GM21723 (cell line): ENCODE measurements around the gene ATP2B1.

Experiments used
- ATAC-seq: cut with Tn5 transposase; IDR thresholded peaks from one replicate; pipeline ENCODE4 v1.9.1; 2021; ENCODE audit warnings: mild to moderate bottlenecking, moderate library complexity; ENCODE audit not compliant: unreplicated experiment

ATP2B1 gene

DNA sequence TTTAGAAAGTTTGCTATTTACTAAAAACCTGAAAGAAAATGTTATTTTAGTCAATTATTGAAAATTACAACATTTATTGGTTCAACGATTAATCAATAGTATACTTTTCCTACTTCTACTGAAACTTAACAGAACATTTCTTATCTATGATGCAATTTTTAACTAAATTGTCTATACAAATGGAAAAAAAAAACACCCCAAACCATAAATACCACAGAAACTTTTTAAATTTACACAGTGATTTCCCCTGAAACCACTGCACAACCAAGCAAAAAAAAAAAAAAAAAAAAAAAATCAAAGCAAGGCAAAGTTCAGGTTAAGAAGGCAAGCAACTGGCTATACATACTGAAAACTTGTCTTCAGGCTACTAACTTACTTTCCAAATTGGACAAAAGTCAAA lies 110.9 kb downstream of the ATP2B1 start:
- ATAC-seq: peak; percentile 75

DNA sequence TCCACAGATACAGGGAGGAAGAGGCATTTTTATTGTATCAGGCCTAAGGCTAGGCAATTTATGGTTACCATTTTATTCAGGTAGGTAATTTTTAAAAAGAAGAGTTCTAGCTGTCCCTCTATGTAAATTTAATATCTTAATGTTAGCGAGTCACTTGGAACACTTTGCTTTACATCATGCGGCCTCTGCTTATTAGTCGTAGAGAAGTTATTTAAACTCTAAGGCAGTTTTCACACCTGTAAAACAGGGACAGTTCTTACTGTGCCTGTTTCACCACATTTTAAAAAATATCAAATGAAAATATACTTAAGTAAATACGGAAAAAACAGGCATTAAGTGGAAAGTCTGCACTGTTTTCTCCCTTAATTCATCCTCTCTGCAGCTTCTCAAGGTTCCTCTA lies 111.4 kb downstream of the ATP2B1 start:
- ATAC-seq: no peak

DNA sequence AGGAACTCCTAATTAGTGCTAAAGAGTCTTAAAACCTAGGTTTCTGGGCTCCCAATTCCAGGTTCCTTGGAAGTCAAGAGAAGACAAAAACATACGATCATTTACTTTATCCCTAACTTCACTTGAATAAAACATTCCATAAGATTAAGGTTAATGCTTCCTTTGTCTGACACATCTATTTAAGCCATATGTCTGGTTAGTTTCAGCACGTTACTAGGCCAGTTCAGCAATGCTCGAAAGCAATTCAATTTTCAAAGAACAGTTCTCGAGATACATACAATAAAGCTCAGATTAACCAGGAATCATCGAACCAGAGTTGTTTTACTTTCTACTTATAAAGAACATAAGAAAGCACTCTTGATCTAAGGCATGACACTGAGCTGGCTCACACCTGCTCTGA lies 114.8 kb downstream of the ATP2B1 start:
- no peak for ATAC-seq

DNA sequence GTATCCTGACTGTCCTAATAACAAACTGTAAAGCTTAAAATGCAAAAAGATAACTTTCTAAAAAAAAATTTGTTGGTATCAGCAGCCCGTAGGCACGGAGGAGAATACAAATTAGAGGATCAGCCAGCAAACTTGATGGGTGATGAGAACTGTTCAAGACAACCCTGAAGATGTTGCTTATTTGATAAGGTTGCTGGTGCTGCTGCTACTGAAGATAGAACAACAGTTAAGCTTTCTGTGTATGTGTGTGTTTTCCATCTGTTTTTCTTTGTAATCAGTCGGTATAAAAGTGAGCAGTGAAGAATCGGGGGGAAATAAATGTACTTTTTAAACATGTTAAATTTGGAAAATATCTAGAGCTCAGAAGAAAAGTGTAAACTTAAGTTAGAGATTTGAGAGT lies 115.4 kb downstream of the ATP2B1 start:
- ATAC-seq: no peak

DNA sequence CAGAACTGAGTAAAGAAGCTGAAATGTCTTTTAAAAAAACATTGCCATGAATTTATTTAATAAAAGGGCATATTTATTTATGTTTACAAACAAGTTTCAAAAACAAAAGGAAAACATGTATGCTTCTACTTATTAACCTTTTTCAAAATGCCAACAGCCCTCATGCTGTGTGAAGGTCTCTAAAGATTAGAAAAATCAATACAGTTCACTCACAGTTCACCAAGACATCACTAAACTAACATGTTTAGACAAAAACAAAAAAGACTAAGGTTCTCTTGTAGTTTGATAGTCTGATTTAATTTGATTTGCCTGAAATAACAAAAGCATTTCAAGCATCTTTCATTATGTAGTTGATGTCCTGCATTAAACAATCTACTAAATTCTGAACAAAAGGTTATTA lies 118.9 kb downstream of the ATP2B1 start:
- no peak for ATAC-seq

DNA sequence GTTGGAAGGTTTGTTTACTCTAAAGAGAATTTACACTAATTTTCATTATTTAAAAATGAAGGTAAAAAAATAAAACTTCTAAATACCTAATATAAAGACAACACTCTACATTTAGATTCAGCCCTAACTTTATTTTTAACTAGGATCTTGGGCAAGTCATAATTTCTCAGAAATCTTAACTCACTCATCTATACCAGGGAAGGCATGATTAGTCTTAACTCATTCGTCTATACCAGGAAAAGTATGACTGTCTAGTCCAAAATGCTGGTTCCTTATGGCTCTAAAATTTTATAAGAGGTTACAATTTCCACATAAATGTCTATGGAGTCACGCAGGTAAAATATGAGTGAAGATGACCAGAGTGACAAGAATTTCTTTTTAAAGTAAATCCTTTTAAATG lies 130.1 kb downstream of the ATP2B1 start:
- no peak for ATAC-seq

DNA sequence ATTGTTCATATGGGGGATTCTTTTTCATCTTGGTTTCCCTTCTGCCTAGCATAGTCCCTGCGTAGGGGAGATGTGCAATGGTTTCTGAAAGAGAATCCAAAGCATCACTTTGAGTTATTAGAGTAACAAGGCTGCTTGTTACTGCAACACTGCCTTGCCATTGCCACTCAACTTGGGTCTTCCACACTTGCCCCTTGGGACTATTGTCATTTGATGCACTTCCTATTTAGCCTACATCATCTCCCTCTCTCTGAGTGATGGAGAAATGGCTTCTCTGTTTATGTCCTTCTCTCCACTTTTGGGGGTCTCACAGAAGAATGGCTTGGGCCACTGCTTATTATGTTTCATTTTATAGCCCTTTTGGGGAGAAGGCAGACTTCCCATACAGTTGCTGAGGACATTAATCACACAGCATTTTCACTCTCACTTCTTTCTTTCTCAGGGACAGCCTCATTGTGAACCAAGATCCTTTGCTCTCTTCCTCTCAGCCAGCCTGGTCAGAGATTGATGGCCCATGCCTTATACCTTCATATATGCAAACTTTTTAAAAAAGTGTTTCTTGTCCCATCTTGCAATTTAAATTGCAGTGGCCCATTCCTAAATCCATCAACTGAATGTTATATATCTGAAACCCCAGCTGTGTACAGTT lies 131.9 kb downstream of the ATP2B1 start:
- ATAC-seq: no peak

DNA sequence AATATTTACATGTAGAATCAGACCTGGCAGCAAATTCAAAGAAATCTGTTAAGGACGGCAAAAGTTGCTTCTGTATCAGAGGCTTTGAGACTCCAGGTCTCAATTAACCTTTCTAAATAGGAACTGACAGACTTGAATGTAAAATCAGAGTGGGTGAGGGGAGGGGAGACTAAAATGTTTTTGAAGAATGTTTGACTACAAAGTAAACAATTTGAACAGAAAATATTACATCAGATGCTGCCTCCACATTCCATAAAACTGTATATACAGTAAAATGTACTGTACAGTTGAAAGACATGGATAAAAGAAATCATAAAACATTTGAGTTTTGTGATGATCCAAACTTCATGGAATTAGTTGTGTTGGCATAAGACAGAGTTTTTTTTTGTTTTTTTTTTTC lies 133.3 kb downstream of the ATP2B1 start:
- no peak for ATAC-seq

DNA sequence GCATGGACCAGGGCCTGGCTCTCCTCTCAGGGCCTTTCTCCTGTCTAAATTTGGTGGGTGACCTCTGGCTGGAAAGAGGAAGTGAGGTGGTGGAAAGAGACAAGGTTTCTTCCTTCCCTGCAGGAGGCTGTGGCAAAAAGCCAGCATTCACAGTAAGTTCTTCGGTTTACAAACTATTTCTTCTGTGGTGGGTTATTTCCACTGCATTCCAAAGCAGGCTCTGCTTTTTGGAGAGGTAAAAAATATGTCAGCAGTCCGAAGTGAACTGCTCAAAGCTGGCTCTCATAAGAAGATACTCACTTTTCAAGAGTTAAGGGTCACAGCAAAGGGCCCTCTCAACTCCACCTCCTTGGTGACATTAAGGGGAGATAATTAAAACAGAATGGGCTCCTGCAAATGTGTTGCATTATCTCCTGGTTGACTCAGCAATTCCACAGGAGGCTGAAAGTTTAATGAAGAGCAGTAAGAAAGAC lies 133.9 kb downstream of the ATP2B1 start:
- ATAC-seq: no peak

DNA sequence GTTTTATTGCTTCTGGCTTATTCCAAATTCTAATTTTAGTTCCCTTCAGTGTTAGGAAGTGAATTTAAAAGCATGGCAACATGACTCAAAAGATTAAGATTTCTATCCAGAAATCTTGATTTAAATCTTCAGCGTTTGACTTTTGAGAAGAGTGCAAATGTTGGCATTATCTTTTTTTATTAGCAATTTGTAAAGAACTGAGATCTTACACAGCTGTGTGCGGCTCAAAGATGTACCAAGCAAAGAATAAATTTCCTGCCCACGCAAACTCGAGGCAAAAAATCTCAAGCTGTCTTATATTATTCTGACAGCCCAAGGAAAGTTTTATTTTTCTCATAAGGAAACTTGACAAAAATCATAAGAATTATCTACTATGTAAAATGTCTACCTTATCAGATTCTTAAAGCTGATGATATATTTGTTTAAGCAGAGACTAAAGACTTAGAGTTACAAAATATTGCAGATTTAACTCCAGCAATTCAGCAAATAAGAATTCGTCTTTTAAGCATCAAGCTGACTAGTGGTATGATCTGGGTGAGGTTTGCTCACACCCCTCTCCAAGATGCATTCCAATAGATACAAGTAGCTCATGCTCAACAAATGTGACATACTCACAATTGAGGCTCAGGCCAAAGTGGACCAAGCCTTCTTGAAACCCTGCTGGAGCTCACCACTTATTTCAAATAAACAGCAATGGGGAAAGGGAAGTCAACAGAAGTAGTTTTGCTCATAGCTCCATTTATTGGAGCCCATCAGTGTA lies 135.4 kb downstream of the ATP2B1 start:
- no peak for ATAC-seq

DNA sequence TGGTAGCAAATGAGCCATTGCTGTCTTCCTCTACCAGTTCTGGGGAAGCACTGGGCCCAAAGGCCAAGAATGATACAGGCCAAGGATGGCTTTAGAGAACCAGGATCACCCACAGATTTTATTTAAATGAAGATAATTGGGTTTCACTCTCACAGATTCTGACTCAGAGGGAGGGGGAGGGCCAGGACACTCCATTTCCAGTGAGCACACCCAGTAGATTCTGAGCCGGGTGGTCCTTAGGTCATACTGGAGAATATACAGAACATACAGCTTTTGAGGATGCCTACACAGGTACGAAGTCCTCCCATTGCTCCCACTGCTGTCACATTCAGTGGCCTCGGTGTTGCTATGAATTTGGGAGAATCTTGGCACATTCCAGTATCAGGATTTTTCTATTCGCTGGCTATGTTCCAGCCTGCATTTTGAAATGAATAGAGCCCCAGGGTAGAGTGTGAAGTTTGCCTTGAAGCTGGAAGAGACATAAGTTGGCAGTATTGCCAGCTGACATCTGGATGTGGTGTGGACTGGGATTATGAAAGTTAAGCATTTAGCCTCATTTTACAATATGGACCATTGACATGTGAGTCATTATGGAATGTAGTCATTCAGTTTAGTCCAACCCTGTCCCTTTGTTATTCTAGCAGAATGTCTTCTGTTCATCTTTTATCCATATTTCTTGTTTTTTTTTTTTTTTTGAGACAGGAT lies 137.0 kb downstream of the ATP2B1 start:
- ATAC-seq: no peak

DNA sequence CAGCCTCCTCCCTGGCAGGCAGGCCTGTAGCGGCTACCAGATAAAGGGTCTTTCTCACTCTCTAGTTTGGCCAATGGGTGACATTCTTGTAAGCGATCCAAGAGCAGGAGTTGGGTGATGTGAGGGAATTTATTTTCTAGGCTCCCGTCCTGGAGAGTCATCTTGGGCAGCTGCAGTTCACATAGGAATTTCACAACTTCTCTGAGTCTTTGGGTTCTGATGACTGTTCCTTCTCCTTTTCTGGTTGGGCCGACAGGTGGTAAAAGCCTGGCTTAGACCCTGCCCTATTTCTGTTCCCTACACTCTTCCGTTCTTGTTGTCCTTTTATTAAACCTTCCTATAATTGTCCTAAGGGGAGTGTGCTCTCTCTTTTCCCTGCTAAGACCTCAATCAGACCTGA lies 140.2 kb downstream of the ATP2B1 start:
- no peak for ATAC-seq

DNA sequence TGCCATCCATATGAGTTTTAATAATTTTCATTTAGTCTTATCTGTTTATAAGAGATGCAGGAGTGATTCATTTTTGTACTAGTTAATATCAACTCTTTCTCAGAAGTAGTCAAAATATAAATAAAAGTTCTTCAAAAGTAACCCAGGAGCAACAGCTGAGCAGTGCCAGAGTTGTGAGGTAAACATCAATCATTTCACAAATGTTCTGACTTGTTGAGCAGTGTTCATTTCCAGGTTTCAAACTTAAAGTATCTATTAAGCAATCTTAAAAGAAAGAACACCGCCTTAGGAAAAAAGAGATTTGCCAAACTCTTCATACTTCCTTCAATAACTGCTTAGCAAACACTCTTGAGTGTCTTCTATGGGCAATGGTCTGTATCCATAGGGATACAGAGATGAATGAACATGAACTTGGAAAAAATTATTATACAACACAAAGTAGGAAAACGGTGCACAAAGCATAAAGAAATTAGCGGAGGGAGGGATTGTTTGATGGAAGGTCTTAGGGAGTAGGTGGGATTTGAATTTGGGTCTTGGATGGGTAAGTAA lies 140.9 kb downstream of the ATP2B1 start:
- ATAC-seq: no peak

DNA sequence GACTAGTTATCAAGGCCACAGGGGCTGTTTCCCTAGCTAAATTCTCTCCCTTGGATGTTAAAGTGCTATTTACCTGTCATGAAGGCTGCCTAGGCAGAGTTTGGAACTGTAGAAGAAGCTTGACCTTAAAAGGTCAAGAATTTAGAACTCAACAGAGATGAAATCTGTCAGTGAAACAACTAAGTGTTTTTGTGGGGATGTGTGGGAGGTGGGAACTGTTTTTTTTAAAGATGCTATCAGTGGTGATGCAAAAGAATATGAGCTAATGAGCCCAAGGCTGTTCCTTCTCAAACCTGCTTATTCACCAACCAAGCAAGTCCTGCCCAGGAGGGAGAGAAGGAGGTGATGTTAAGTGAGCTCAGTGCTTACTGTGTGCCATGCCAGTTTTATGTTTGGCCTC lies 142.0 kb downstream of the ATP2B1 start:
- ATAC-seq: no peak

DNA sequence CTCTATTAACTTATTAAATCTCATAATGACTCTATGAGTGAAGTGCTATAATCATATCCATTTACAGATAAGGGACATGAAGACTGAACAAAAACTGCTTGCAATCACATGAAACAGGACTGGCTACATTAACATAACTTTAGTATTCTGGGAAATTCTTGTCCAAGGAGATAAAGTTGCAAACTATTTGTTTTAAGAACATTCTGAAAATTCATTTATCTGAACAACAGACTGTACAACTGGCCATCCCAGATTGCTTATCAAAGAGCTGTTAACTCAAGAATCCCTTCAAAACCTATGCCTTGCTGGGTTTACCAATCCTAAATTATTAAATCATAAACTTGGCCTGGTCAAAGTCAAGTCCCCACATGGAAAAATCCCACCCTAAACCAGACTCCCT lies 143.6 kb downstream of the ATP2B1 start:
- no peak for ATAC-seq

DNA sequence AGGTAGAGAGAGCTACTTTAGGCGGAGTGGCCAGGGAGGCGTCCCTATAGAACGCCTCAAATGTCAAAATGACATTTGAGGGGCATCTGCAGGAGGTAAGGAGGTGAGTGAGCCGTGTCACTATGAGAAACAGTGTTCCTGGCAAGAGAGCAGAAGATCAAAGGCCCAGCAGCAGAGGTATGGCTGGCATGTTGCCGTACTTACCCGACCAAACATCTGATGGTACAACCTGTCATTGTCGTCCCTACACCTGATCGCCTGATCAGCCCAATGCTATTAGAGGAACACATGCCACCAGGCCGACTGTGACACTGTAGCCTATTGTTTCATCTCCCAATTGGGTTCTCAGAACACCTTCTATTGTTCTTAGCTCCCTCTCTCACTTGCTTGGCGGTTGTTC lies 148.9 kb downstream of the ATP2B1 start:
- no peak for ATAC-seq

DNA sequence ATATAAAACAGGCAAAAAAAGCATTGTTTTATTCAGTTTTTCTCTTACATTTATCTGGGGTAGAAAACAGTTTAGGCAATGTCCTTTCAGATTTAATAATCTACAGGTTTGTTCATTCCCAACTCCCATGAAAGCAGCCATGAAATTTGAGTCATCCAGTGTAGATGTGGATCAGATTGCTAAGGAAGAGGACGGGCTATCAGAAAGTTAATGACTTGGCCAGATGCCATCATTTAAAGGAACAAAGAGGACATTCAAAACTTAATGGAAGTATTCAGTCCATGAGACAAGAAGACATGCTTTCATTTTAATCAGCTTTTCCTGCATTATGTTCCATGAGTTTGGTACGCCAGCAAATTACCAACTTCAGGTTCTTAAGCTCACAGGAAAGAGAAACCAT lies 151.7 kb downstream of the ATP2B1 start:
- ATAC-seq: no peak

DNA sequence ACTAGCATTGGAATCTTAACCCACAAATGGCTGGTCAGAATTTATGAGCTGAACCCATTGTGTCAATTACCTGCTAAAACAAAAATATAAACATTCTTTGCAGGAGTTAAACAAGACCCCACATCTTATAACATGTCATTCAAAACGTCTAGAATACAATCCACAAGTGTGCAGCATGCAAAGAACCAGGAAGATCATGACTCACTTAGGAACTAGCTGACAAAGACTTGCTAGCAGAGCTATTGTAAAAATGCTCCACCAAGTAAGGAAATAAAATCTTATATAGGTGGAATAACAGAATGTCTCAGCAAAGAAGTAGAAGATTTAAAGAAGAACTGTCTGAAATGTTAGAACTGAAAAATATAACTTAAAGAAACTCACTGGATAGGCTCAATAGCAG lies 156.3 kb downstream of the ATP2B1 start:
- no peak for ATAC-seq

DNA sequence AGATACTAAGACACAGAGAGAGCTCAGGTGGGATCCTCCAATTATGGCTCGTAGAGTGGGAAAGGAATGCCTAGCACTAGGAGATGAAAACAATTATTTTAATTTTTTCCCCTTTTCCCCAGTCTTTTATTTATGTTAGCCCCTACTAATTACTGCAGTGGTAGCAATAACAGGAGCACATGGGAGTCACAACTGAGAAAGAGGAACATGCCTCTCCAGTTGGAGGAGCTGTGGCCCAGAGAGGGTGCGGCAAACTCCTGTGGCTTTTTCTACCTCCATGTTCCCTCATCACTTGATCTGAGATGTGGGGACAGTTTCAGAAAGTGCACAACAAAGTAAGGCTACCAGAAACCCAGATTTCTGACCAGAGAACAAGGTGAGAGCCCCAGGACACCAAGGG lies 156.9 kb downstream of the ATP2B1 start:
- no peak for ATAC-seq

DNA sequence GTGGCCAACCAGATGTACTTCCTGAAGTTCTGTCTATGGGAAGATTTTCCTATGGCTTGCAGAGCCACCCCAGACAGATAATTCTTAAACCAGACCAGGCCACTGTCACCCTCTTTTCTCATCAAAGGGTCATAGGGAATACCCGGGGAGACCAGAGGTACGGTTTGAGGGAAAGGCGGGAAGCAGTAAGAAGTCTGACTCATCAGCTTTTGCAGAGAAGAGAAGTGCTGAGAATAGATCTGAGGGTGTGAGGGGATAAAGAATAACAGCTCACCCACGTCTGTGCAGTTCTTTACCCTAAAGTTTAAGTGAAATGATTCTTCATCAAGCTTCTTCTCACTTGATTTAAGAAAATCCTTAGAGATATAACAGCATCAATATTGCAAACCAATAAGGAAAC lies 161.5 kb downstream of the ATP2B1 start:
- ATAC-seq: no peak

DNA sequence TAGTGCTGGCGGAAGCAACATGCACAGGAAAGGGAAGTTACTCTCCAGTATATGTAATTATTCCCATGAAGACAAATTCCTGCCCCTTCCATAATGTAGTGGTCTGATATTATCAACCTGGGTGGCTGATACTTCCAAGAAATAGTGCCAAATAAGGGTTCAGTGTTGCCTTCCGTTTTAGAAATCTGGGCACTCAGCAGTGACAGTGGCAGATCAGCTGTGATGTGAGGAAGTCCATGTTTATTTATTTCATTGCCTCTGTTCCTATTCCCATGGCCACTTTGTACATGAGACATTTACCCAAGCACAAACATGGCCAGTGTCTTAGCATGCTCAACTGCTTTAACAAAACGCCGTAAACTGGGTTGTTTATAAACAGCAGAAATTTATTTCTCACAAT lies 162.5 kb downstream of the ATP2B1 start:
- no peak for ATAC-seq

DNA sequence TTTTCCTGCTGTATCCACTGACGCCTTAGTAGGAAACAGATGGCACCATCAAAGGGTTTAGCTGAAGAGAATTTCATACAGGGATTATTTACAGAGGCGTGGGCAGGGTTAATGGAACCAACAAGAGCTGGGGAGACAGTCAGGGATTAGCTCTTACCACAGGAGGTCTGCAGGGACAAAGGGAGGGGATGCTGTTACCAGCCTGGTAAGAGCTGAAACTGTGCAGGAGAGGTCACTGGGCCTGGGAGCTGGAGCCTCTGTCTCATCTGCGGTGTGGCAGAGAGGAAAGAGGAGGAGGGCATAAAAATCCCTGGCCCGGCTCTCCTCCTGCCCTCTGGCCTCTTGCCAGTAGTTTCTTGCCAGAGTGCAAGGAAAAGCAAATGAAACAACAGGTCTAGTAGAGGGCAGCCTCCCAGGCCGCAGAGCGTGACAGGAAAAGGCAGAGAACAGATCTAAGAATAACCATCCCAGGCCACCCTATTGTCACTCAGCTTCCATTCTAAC lies 163.9 kb downstream of the ATP2B1 start:
- ATAC-seq: no peak
